NOMO-1 treated with dmso at 0.1 percent for 144 hours (cell line): ENCODE measurements around the gene CCER1.
"Not testable (repeated sequence)": the region's sequence is repeated elsewhere in the genome, so short reads cannot be mapped to it uniquely, and the experiment has no call there.

ENCODE experiments used
- DNase-seq: peaks from one replicate; lab custom pipeline; 2025; ENCODE audit not compliant: unreplicated experiment; lab: John Stamatoyannopoulos, UW

CCER1 gene

GRCh38 chr12:90954921-90955320 lies at the start of gene CCER1:
TSS of gene CCER1 (minus strand) at chr12:90955176. CDS start at chr12:90954742, 434 bp downstream.
- DNase-seq, result no peak

- no peak for DNase-seq
These were observed 48.8 kb upstream of the CCER1 start for GRCh38 chr12:91003737-91004136.

GRCh38 chr12:91001306-91001705 lies 46.3 kb upstream of the CCER1 start:
- no peak for DNase-seq

- DNase-seq, result no peak
These were observed 45.0 kb upstream of the CCER1 start for GRCh38 chr12:90999966-91000365.

GRCh38 chr12:90999527-90999926 lies 44.6 kb upstream of the CCER1 start:
- no peak for DNase-seq

GRCh38 chr12:90995010-90995409 lies 40.0 kb upstream of the CCER1 start:
- no peak for DNase-seq

GRCh38 chr12:90991952-90992465 lies 37.0 kb upstream of the CCER1 start:
- no peak for DNase-seq

- no peak for DNase-seq
These were observed 35.6 kb upstream of the CCER1 start for GRCh38 chr12:90990611-90991010.

GRCh38 chr12:90989686-90990111 lies 34.7 kb upstream of the CCER1 start:
- no peak for DNase-seq

- DNase-seq, result no peak
These were observed 32.5 kb upstream of the CCER1 start for GRCh38 chr12:90987520-90987919.

GRCh38 chr12:90987101-90987500 lies 32.1 kb upstream of the CCER1 start:
- no peak for DNase-seq

GRCh38 chr12:90985331-90985730 lies 30.4 kb upstream of the CCER1 start:
- DNase-seq, result not testable (repeated sequence)

GRCh38 chr12:90984114-90984513 lies 29.1 kb upstream of the CCER1 start:
- no peak for DNase-seq

GRCh38 chr12:90982170-90982569 lies 27.2 kb upstream of the CCER1 start:
- DNase-seq, result no peak

- no peak for DNase-seq
These were observed 25.0 kb upstream of the CCER1 start for GRCh38 chr12:90979951-90980350.

- DNase-seq, result no peak
These were observed 24.0 kb upstream of the CCER1 start for GRCh38 chr12:90979019-90979418.

- DNase-seq, result no peak
These were observed 23.3 kb upstream of the CCER1 start for GRCh38 chr12:90978117-90978770.

- DNase-seq, result no peak
These were observed 22.2 kb upstream of the CCER1 start for GRCh38 chr12:90977224-90977623.

- no peak for DNase-seq
These were observed 19.3 kb upstream of the CCER1 start for GRCh38 chr12:90974286-90974685.

- no peak for DNase-seq
These were observed 17.2 kb upstream of the CCER1 start for GRCh38 chr12:90972226-90972625.

GRCh38 chr12:90970911-90971310 lies 15.9 kb upstream of the CCER1 start:
- no peak for DNase-seq

GRCh38 chr12:90970471-90970870 lies 15.5 kb upstream of the CCER1 start:
- no peak for DNase-seq

GRCh38 chr12:90969851-90970250 lies 14.9 kb upstream of the CCER1 start:
- DNase-seq, result no peak
